CD4-positive, alpha-beta T cell treated with Interleukin-4 for 1 hour (primary cell): Measurements from ENCODE around the gene MRPS15.
A peak's percentile ranks its signal among the peaks of the same experiment; 100 is the strongest.

ENCODE experiments used
- DNase-seq, 2 donors: peaks; one replicate each; pipeline ENCODE4 v3.0.0-alpha.2; 2020 to 2022

MRPS15 gene

DNA sequence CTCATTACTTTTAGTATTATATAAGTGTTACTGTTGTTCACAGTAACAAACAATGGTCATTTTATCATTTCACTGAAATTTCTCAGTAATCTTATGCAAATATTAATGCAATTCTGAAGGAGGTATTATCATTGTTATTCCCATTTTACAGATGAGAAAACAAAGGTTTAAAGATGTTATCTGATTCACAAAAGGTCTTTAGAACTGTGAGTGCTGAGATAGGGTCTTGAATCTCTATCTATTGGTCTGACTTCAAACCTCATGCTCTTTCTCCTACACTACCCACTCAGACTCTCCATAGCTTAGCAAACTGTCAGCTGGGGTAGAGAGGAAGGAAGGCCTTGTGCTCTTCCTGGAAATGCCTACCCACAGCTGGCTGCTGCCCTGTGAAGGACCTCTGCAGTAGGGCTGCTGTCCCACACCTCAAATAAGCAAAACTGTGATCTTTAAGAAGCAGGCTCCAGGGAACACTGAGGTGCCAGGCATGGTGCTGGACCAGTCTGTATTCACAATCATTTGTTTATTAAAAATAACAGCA is 7.7 kb downstream of the MRPS15 start:
- no peak for DNase-seq

DNA sequence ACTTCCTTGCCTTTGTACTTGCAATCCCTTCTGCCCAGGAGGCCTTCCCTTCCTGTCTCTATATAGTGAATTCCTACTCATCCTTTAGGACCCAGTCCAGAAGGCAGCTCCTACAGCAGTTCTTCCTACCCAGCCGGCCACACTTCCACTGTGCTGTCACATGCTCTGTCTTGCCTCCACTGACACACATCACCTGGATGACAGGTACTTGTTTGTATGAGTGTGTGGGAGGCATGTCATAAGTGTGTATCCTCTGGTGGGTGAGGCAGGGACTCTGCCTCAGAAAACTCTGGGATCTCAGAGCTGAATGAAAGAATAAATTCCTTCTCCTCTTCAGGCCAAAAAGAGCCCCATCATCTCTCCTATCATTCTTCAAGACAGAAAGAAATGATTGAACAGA is 8.8 kb downstream of the MRPS15 start:
- DNase-seq: no peak

DNA sequence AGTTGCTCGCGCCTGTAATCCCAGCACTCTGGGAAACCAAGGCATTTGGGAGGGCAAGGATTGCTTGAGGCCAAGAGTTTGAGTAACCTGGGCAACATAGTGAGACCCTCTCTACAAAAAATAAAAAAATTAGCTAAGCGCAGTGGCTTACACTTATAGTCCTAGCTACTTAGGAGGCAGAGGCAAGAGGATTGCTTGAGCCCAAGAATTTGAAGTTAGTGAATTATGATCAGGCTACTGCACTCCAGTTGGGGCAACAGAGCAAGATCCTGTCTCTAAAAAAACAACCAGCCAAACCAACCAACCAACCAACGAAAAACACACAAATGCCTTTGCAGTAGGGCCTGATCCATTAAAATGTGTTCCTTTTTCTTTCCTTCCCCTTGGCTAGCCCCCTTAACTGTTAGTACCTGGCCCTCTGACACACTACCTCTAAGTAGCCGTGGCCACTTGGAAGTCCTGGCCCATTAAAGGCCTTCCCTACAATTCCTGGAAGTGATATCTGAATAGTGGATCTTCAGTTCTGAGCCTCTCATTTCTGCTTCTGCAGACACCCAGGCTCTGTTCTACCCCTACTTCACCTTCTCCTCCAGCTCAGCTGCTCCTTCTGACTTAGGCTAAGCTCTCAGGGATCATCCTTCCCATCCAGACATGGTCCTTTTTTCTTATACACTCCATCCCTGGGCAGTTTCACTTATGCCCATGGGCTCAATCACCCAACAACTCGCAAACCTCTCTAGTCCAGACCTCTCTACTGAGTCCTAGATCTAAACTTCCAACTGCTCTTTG is 10.4 kb downstream of the MRPS15 start:
- no peak for DNase-seq

DNA sequence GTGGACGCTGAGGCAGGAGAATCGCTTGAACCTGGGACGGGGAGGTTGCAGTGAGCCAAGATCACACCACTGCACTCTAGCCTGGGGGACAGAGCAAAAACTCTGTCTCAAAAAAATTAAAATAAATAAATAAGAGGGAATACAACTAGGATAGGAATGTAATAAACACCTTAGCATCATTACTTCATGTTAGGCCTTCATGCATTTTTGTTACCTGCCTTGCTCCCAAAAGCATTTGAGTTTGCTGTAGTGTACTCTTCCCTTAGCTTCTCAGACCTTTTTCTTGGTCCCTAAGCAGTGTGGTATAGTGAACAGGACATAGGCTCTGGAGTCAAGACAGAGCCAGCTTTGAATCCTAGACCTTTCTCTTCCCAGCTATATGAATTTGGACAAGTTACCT is 11.1 kb downstream of the MRPS15 start:
- no peak for DNase-seq

- DNase-seq: no peak
These were observed 13.3 kb downstream of the MRPS15 start for GRCh38 chr1:36450919-36451305.

DNA sequence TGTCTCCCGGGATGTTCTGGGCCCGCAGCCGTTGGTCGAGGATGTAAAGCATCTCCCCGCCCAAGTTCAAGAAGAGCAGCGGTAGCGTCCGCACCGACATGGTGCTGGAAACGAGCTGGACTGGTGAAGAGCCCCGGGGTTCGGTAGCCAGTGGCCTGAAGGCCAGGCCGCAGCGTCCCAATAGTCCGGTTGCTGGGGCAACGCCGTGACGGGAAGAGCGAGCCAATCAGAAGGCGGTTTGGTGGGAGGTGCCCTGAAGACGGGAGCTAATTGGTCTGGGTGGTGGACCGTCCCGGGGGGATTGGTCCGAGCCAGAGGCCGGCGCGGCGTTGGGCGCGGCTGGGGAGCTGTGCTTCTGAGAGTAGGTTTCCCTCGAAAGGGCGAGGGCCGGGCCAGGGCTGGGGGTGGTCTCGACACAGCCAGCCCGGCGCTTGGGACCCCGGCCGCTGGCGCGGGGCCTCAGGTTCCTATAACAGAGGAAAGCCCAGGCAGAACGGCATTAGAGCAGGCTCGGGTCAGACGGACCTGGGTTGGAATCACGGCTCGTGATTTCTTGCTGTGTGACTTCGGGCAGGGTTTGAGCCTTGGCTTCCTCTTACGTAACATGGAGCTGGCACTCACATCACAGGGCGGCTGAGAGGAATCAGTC is 13.8 kb downstream of the MRPS15 start, which contains the start of gene OSCP1:
Gene OSCP1, minus strand, starts transcription at position 182 of the 649 bp plus-strand sequence. Its CDS starts 82 bp downstream, at position 100.
- DNase-seq: peak; percentile 91 to 93

DNA sequence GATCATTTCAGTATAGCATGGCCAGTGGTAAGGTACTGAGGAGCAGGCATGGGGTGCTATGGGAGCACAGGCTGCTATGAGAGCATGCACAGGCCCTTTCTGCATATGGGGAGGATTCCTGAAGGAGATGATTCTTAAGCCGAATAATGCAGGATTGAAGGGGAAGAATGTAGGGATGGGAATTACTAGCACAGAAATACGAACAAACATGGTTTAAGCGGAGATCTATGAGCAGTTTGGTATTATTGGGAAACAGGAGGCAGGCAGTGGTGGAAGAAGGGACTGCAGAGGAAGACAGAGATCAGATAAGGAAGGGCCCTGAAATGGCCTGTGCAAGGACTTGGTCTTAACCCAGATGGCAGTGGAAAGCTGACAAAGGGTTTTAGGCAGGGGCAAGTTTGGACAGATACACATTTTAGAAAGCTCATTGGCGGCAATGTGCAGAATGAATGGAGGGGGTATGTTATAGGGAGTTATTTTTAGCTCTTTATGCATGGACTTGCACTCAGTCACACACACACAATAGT is 15.6 kb downstream of the MRPS15 start:
- DNase-seq: no peak

- no peak for DNase-seq
These were observed 16.7 kb downstream of the MRPS15 start for GRCh38 chr1:36447450-36447849.

GRCh38 chr1:36446746-36447145 is 17.4 kb downstream of the MRPS15 start:
- no peak for DNase-seq

DNA sequence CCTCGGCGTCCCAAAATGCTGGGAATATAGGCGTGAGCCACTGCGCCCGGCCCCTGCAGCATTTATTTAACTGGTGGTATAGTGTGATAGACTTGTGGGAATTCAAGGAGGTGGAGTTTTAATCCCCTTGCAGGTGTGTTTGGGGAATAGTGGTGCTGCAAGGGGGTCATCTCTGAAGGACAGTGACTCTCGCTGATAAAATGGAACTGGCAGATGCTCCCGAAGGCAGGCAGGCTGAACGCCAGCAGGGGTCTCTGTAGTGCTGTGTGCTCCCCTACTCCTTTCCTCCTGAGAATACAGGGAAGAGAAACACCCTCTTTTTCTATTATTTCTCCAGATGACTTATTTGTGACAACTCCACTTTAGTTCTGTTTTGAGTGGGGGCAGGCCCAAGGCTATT is 17.9 kb downstream of the MRPS15 start:
- peak; percentile 14 to 37 for DNase-seq

DNA sequence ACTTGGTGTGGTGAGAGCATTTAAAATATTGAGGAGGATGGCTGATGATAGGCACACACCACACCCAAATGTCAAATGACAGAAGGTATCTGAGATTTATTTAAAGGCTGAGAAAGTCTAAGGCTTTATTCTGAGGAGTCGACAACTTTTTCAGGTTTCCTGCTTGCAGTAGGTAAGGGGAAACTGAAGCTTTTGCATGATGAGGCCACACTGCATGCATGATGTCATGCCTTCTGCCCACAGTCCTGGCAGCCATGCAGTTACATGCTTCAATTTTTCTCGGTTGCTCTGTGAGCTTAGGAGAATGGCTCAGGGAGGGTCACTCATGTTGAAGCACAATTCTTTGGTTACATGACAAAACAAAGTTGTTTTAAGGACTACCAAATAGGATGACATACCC is 20.9 kb downstream of the MRPS15 start:
- no peak for DNase-seq

- no peak for DNase-seq
These were observed 21.8 kb downstream of the MRPS15 start for GRCh38 chr1:36442337-36442736.

GRCh38 chr1:36440646-36441045 is 23.5 kb downstream of the MRPS15 start:
- no peak for DNase-seq

GRCh38 chr1:36440044-36440443 is 24.1 kb downstream of the MRPS15 start:
- DNase-seq: no peak

DNA sequence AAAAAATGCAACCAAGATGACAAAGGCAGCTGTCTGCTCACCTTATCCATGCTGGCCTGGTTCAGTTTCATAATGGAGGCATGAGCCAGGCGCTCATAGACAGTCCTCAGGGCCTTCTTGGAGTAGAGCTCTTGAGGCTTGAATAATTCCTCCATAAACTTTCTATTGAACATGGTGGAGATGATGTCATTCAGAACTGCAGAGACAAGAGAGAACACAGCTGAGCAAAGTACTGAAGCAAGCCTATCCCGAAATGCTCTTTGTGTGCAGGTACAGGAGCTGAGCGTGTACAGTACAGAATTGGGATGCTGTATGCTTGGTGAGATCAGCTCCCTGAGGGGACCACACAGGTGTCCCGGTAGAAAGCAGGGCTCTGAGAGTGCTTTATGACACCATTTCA is 25.5 kb downstream of the MRPS15 start:
- DNase-seq: no peak

GRCh38 chr1:36436821-36437220 is 27.4 kb downstream of the MRPS15 start:
- DNase-seq: no peak

- DNase-seq: no peak
These were observed 31.1 kb downstream of the MRPS15 start for GRCh38 chr1:36433102-36433501.

GRCh38 chr1:36432616-36433015 is 31.6 kb downstream of the MRPS15 start:
- DNase-seq: no peak

DNA sequence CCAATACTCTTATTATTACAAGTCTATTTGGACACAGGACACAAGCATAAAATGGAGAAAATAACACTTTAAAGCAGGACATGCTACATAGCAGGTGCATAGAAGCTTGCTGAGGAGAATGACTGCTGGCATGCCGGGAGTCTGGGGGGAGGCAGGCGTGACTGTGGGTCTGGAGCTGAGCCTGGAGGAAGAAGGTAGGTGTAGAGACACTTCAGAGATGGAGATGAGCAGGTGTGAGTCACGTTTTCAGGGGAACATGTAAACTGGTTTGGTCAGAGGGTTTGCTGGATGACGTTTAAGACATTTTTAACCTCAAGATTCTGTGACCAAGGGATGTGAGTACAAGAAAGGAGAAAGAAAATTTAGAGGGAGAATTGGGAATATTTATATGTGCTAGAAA is 38.4 kb downstream of the MRPS15 start:
- no peak for DNase-seq

GRCh38 chr1:36421649-36422048 is 42.5 kb downstream of the MRPS15 start:
- DNase-seq: no peak

GRCh38 chr1:36420836-36421317 is 43.3 kb downstream of the MRPS15 start:
- DNase-seq: peak; percentile 88 to 89

- DNase-seq: no peak
These were observed 43.8 kb downstream of the MRPS15 start for GRCh38 chr1:36420409-36420808.

- no peak for DNase-seq
These were observed 44.6 kb downstream of the MRPS15 start for GRCh38 chr1:36419569-36419968.

GRCh38 chr1:36419140-36419539 is 45.0 kb downstream of the MRPS15 start:
- DNase-seq: no peak
